Measurements from ENCODE around the gene PTDSS2. TPM values are rescaled to one million over a fixed set of nuclear protein-coding genes. Genes with fewer than 3 reads are reported as not detected.

PTDSS2 gene
- total RNA-seq, 4 donors from 2014 or later = 23.9 to 58.3 (median 30.2) TPM

GRCh38 chr11:454801-455565, 4.9 kb downstream of the PTDSS2 start:
- H3K9me3 ChIP-seq = no peaks in the 10 kb centered on the region
- intact Hi-C loops (cut with DNase I) = loop anchor here (5.0 kb wide), 3 partner anchors 47 to 153 kb away; no protein-coding TSS in a partner anchor
- DNase-seq (ENCODE audit: extremely low spot score) = no peak
- 78% methylated on average over 9 of the region's 14 CpGs for WGBS
- H3K36me3 ChIP-seq = peaks cover 0 to 40% (median 22%) of the 10 kb centered on the region in 4 donors
- no peak for TF ChIP-seq POLR2AphosphoS5 (IDR thresholded peaks at IDR 0.05)
- TF ChIP-seq POLR2A (IDR thresholded peaks at IDR 0.05; ENCODE audit: low read depth) = no peak
- no peak for TF ChIP-seq CTCF (IDR thresholded peaks at IDR 0.05)
- TF ChIP-seq EP300 (IDR thresholded peaks at IDR 0.05) = no peak
- no peak overlapping the region for H3K4me3 ChIP-seq
- H3K4me1 ChIP-seq = peaks cover 18 to 29% (median 21%) of the 10 kb centered on the region in 4 donors
- no peak overlapping the region for H3K27ac ChIP-seq (replicated peaks in 1 of 4)
- H3K27me3 ChIP-seq = no peaks in the 10 kb centered on the region

- no peak overlapping the region for H3K27ac ChIP-seq (replicated peaks in 1 of 4)
- 92% methylated on average over 23 of the region's 23 CpGs for WGBS
These were observed 5.6 kb downstream of the PTDSS2 start for GRCh38 chr11:455566-456147.

GRCh38 chr11:456533-456932, 6.5 kb downstream of the PTDSS2 start:
- Histone ChIP-seq H3K27ac (replicated peaks in 1 of 4) (no peak overlapping the region), H3K27me3 (no peaks in the 10 kb centered on the region), H3K4me3 (no peak overlapping the region), H3K4me1 (peaks cover 8 to 24% (median 16%) of the 10 kb centered on the region in 4 donors), H3K9me3 (no peaks in the 10 kb centered on the region), H3K36me3 (peaks cover 11 to 55% (median 32%) of the 10 kb centered on the region in 4 donors)
- TF ChIP-seq POLR2A (IDR thresholded peaks at IDR 0.05; ENCODE audit: low read depth) = no peak
- no peak for TF ChIP-seq EP300 (IDR thresholded peaks at IDR 0.05)
- TF ChIP-seq CTCF (IDR thresholded peaks at IDR 0.05) = no peak
- no peak for TF ChIP-seq POLR2AphosphoS5 (IDR thresholded peaks at IDR 0.05)
- DNase-seq (ENCODE audit: extremely low spot score) = no peak
- 75% methylated on average over 7 of the region's 7 CpGs for WGBS
- intact Hi-C loops (cut with DNase I) = no loop called here

More at GRCh38 chr11:455566-456147, 5.6 kb downstream of the PTDSS2 start:
- Histone ChIP-seq H3K27me3 (no peaks in the 10 kb centered on the region), H3K9me3 (no peaks in the 10 kb centered on the region), H3K4me1 (peaks cover 17 to 28% (median 23%) of the 10 kb centered on the region in 4 donors), H3K4me3 (no peak overlapping the region), H3K36me3 (peaks cover 6 to 47% (median 25%) of the 10 kb centered on the region in 4 donors)
- TF ChIP-seq POLR2A (IDR thresholded peaks at IDR 0.05; ENCODE audit: low read depth) (no peak), POLR2AphosphoS5 (IDR thresholded peaks at IDR 0.05) (no peak), EP300 (IDR thresholded peaks at IDR 0.05) (no peak), CTCF (IDR thresholded peaks at IDR 0.05) (no peak)
- DNase-seq (ENCODE audit: extremely low spot score) = no peak
- intact Hi-C loops (cut with DNase I) = no loop called here

- intact Hi-C loops (cut with DNase I) = no loop called here
- DNase-seq (ENCODE audit: extremely low spot score) = no peak
- peaks cover 17 to 60% (median 36%) of the 10 kb centered on the region in 4 donors for H3K36me3 ChIP-seq
- H3K27ac ChIP-seq (replicated peaks in 1 of 4) = no peak overlapping the region
- H3K4me1 ChIP-seq = peaks cover under 1 to 24% (median 9%) of the 10 kb centered on the region in 4 donors
- H3K4me3 ChIP-seq = no peak overlapping the region
- TF ChIP-seq CTCF (IDR thresholded peaks at IDR 0.05) (no peak), POLR2A (IDR thresholded peaks at IDR 0.05; ENCODE audit: low read depth) (no peak), POLR2AphosphoS5 (IDR thresholded peaks at IDR 0.05) (no peak), EP300 (IDR thresholded peaks at IDR 0.05) (no peak)
- WGBS = 74% methylated on average over 23 of the region's 23 CpGs
- H3K27me3 ChIP-seq = no peaks in the 10 kb centered on the region
- no peaks in the 10 kb centered on the region for H3K9me3 ChIP-seq
These were observed 7.2 kb downstream of the PTDSS2 start for GRCh38 chr11:457111-457760.
